PC-9 (cell line): ENCODE data around the gene FNDC5.

ENCODE experiments used
- EZH2 ChIP-seq: fragments of 200-600 bp; sonication (generic); IDR thresholded peaks from 2 replicates; pipeline ENCODE4 v1.8.0; 2017; ENCODE audit warnings: antibody characterized with exemption, low read depth
- TF ChIP-seq, protein P1 (sequence below): fragments of 200-600 bp; sonication (generic); conservative IDR thresholded peaks from 2 replicates; pipeline ENCODE4 v1.6.1; 2017; ENCODE audit warnings: mixed run types, antibody characterized with exemption, mild to moderate bottlenecking, moderate library complexity

DNA sequence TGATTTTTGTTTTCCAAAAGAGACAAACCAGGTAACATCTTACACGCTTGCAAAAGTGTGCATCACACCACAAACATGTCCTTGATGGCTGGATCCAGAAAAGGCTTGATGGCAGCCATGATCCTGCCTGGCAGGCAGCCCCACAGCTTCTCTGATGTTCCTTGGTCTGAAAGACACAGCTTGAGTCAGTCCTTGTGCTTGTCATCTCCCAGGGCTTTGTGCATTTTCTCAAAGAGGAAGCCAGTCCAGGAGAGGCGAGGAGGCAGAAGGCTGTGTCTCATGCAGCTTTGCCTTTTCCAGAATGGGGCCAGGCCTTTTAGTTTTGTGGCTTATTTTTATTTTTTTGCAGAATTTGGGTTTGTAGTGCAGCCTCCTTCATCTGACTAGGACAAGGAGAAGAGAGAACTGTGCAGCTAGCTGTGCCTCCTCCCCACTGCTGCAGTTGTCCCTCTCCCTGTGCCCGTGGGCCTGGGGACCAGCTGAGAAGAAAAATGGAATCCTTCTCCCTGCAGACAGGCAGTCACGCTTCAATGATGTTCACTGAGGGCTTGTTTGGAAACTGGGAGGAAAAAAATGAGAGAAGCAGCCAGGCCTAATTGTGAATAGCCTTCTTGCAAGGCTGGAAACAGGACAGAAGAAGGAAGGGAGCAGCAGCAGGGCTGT lies 7.4 kb downstream of the FNDC5 start:
- TF ChIP-seq, protein P1, sequence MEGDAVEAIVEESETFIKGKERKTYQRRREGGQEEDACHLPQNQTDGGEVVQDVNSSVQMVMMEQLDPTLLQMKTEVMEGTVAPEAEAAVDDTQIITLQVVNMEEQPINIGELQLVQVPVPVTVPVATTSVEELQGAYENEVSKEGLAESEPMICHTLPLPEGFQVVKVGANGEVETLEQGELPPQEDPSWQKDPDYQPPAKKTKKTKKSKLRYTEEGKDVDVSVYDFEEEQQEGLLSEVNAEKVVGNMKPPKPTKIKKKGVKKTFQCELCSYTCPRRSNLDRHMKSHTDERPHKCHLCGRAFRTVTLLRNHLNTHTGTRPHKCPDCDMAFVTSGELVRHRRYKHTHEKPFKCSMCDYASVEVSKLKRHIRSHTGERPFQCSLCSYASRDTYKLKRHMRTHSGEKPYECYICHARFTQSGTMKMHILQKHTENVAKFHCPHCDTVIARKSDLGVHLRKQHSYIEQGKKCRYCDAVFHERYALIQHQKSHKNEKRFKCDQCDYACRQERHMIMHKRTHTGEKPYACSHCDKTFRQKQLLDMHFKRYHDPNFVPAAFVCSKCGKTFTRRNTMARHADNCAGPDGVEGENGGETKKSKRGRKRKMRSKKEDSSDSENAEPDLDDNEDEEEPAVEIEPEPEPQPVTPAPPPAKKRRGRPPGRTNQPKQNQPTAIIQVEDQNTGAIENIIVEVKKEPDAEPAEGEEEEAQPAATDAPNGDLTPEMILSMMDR: no peak
- no peak for TF ChIP-seq EZH2
